HL-60 (cell line): ENCODE measurements around the gene ATP8B3.
A peak's percentile ranks its signal among the peaks of the same experiment; 100 is the strongest.

ENCODE experiments used
- DNase-seq, 2 experiments: peaks; one replicate each; pipeline ENCODE4 v3.0.0-alpha.2; 2010 to 2020; ENCODE audit warnings: low read depth in 1 of 2, low spot score in 1 of 2
- H3K27ac ChIP-seq: fragments of 250-450 bp; sonication (Bioruptor Pico); replicated peaks from 2 replicates; pipeline ENCODE4 v1.5.1; 2020; ENCODE audit warnings: mild to moderate bottlenecking, moderate library complexity
- H3K27me3 ChIP-seq: fragments of 250-450 bp; sonication (Bioruptor Pico); 2 replicates; pipeline ENCODE4 v1.5.1; 2021; ENCODE audit warnings: mild to moderate bottlenecking, moderate library complexity; ENCODE audit not compliant: insufficient read depth, poor library complexity, severe bottlenecking
- H3K4me3 ChIP-seq: replicated peaks from 2 replicates; pipeline ENCODE4 v1.5.1; 2011; ENCODE audit warnings: mild to moderate bottlenecking, control low read depth, low read length; ENCODE audit not compliant: insufficient read depth
- GABPA ChIP-seq: IDR thresholded peaks from 2 replicates; pipeline ENCODE4 v1.6.1; 2012; ENCODE audit warnings: low read depth
- POLR2AphosphoS5 ChIP-seq: IDR thresholded peaks from 2 replicates; pipeline ENCODE4 v1.6.1; 2012; ENCODE audit warnings: low read depth
- SPI1 ChIP-seq: IDR thresholded peaks from 2 replicates; pipeline ENCODE4 v1.6.1; 2012; ENCODE audit warnings: low read depth, mild to moderate bottlenecking, borderline replicate concordance
- TF ChIP-seq, protein P1 (sequence below): IDR thresholded peaks from 2 replicates; pipeline ENCODE4 v1.6.1; 2012; ENCODE audit warnings: low read depth; ENCODE audit not compliant: insufficient replicate concordance
- TF ChIP-seq, protein P2 (sequence below): IDR thresholded peaks from one replicate; pipeline ENCODE4 v1.5.1; 2011; ENCODE audit warnings: low read length, control low read depth, inconsistent platforms; ENCODE audit not compliant: insufficient read depth

Gene ATP8B3

DNA sequence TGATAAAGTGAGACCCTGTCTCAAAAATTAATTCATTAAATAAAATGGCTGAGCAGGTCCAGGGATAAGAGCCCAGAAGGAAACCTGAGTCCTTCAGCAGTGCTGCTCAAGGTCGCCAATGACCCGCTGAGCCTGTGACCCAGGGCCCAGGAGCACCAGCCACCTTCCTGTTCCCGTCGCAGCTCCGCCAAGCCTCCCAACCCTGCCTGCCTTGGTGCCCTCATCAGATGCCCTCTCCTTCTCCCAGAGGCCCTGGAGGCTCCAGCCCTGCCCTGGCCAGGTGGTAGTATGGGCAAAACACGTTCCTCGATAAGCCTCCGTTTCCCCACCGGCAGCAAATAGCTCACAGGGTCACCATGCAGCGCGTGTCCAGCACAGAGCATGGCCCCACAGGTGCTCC, 33.6 kb upstream of the ATP8B3 start:
- DNase-seq: no peak
- Histone ChIP-seq H3K27me3 (no peaks in the 10 kb centered on the region), H3K4me3 (no peak overlapping the region), H3K27ac (no peak overlapping the region)
- TF ChIP-seq GABPA (no peak), SPI1 (no peak), POLR2AphosphoS5 (0 out of 2 replicates have a peak, but pooled peaks have one; percentile 17)
- TF ChIP-seq, protein P1, sequence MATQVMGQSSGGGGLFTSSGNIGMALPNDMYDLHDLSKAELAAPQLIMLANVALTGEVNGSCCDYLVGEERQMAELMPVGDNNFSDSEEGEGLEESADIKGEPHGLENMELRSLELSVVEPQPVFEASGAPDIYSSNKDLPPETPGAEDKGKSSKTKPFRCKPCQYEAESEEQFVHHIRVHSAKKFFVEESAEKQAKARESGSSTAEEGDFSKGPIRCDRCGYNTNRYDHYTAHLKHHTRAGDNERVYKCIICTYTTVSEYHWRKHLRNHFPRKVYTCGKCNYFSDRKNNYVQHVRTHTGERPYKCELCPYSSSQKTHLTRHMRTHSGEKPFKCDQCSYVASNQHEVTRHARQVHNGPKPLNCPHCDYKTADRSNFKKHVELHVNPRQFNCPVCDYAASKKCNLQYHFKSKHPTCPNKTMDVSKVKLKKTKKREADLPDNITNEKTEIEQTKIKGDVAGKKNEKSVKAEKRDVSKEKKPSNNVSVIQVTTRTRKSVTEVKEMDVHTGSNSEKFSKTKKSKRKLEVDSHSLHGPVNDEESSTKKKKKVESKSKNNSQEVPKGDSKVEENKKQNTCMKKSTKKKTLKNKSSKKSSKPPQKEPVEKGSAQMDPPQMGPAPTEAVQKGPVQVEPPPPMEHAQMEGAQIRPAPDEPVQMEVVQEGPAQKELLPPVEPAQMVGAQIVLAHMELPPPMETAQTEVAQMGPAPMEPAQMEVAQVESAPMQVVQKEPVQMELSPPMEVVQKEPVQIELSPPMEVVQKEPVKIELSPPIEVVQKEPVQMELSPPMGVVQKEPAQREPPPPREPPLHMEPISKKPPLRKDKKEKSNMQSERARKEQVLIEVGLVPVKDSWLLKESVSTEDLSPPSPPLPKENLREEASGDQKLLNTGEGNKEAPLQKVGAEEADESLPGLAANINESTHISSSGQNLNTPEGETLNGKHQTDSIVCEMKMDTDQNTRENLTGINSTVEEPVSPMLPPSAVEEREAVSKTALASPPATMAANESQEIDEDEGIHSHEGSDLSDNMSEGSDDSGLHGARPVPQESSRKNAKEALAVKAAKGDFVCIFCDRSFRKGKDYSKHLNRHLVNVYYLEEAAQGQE: no peak
- TF ChIP-seq, protein P2, sequence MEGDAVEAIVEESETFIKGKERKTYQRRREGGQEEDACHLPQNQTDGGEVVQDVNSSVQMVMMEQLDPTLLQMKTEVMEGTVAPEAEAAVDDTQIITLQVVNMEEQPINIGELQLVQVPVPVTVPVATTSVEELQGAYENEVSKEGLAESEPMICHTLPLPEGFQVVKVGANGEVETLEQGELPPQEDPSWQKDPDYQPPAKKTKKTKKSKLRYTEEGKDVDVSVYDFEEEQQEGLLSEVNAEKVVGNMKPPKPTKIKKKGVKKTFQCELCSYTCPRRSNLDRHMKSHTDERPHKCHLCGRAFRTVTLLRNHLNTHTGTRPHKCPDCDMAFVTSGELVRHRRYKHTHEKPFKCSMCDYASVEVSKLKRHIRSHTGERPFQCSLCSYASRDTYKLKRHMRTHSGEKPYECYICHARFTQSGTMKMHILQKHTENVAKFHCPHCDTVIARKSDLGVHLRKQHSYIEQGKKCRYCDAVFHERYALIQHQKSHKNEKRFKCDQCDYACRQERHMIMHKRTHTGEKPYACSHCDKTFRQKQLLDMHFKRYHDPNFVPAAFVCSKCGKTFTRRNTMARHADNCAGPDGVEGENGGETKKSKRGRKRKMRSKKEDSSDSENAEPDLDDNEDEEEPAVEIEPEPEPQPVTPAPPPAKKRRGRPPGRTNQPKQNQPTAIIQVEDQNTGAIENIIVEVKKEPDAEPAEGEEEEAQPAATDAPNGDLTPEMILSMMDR: no peak

DNA sequence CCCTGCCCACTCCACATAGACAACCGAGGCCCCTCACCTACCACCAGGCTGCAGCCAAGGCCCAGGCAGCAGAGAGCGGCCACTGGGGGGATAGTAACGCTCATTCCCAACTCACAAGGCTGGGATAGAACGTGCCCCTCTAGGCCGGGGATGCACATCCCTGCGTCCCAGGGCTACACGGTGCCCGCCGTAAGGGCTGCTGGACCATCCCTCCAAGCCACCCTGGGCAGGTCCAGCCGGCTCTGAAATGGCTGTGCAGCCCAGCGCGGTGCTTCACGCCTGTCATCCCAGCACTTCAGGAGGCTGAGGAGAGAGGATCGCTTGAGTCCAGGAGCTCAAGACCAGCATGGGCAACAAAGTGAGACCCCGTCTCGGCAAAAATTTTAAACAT, 33.0 kb upstream of the ATP8B3 start:
- TF ChIP-seq, protein P2: no peak
- no peak for TF ChIP-seq SPI1
- no peak for TF ChIP-seq GABPA
- TF ChIP-seq, protein P1: no peak
- no peak for TF ChIP-seq POLR2AphosphoS5
- H3K27ac ChIP-seq: no peak overlapping the region
- H3K27me3 ChIP-seq: no peaks in the 10 kb centered on the region
- DNase-seq: no peak
- no peak overlapping the region for H3K4me3 ChIP-seq

DNA sequence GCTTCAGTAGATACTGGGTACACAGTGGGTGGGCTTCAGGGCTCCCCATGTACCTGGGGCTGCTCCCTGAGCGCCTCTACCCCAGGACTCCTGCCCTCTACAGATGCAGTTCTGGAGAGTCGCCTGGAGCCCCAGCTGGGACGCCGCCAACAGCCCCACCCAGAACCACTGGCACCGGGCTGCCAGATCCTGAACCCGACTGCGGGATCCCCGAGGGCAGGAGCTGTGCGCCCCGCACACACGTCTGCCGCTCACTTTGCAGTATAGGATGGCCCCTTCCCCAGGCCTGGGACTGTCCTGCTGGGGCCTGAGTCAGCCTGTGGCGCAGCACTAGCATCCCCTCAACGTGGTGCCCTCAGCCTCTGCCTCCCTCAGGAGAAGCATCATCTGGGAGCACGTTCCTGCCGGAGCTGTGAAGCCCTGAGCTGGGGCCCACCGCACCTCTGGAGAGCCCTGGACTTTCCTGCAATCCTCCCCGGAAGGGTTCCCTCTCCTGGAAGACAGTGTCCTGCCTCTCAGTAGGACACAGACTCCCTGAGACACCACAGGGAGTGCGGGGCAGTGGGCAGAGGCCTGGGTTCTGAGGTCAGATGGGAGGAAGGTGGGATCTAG, 32.5 kb upstream of the ATP8B3 start:
- H3K27ac ChIP-seq: no peak overlapping the region
- no peak for DNase-seq
- no peak overlapping the region for H3K4me3 ChIP-seq
- no peaks in the 10 kb centered on the region for H3K27me3 ChIP-seq
- TF ChIP-seq, protein P2: no peak
- TF ChIP-seq SPI1: no peak
- no peak for TF ChIP-seq GABPA
- TF ChIP-seq POLR2AphosphoS5: no peak
- TF ChIP-seq, protein P1: no peak
